HepG2 (cell line): ENCODE data around the gene FAM174B. TPM values are rescaled to one million over a fixed set of nuclear protein-coding genes. Genes with fewer than 3 reads are reported as not detected.

Experiments used
- ATAC-seq: fragments of 200-7000 bp; cut with Tn5 transposase; 3 replicates; pipeline ENCODE4 v1.9.1; 2020; ENCODE audit warnings: mild to moderate bottlenecking, moderate library complexity
- BruUV-seq: library from RNA; stranded (reverse); fragments of 400-500 nt; replicated peaks from 2 replicates; lab custom pipeline; 2021; lab: Mats Ljungman, UMichigan
- CTCF ChIA-PET: fragments of 300-600 bp; formaldehyde crosslinking; extraction: SDS; loops from one replicate; lab custom pipeline; 2021; ENCODE audit warnings: low total read pairs, inconsistent platforms, low intra/inter-chr PET ratio; lab: Yijun Ruan, JAX
- POLR2A ChIA-PET: fragments of 350-600 bp; sonication (Branson Sonifier 250); formaldehyde crosslinking; loops from one replicate; lab custom pipeline; 2020; ENCODE audit warnings: antibody characterized with exemption, inconsistent platforms; lab: Yijun Ruan, JAX
- DNase-seq: peaks from one replicate; pipeline ENCODE4 v3.0.0-alpha.2; 2015; ENCODE audit warnings: low spot score
- FAIRE-seq: peaks from 3 replicates; lab custom pipeline; 2011; peaks lifted over from hg19 to GRCh38; lab: Jason Lieb, UNC
- H2AFZ ChIP-seq: one replicate; pipeline ENCODE4 v1.6.1; 2011; ENCODE audit warnings: low read length, inconsistent platforms
- H3K27ac ChIP-seq: fragments of 300-600 bp; 3 replicates; pipeline ENCODE4 v1.8.0; 2011; ENCODE audit warnings: mixed run types, mild to moderate bottlenecking, mixed read lengths, low read length, inconsistent platforms; ENCODE audit not compliant: insufficient read depth; ENCODE audit errors: extremely low read length
- H3K27me3 ChIP-seq, 2 experiments: fragments of 200-600 bp in 1 of 2; 2 replicates in 1 of 2; 3 replicates in 1 of 2; pipeline versions ENCODE4 v1.6.0 to v1.8.0; 2011; ENCODE audit warnings: low read length in 2 of 2, mild to moderate bottlenecking in 2 of 2, moderate library complexity in 2 of 2, inconsistent platforms in 1 of 2; ENCODE audit not compliant: insufficient read depth in 2 of 2, control insufficient read depth in 1 of 2
- H3K36me3 ChIP-seq, 2 experiments: fragments of 200-600 bp in 1 of 2; replicated peaks in 1 of 2; 2 replicates in 1 of 2; 3 replicates in 1 of 2; pipeline versions ENCODE4 v1.5.1 to v1.8.0; 2011; ENCODE audit warnings: low read length in 2 of 2, inconsistent platforms in 1 of 2; ENCODE audit not compliant: insufficient read depth in 2 of 2, control insufficient read depth in 1 of 2
- H3K4me1 ChIP-seq: 2 replicates; pipeline ENCODE4 v1.5.1; 2012; ENCODE audit warnings: low read length, inconsistent platforms; ENCODE audit not compliant: insufficient read depth
- H3K4me2 ChIP-seq: 2 replicates; pipeline ENCODE4 v1.6.0; 2011; ENCODE audit warnings: low read depth, low read length, inconsistent platforms
- H3K4me3 ChIP-seq, 3 experiments: fragments of 200-600 bp in 1 of 3; sonication (generic), shearing (Covaris generic) in 1 of 3; replicated peaks in 1 of 3; 2 replicates each; pipeline ENCODE4 v1.5.1; 2011 to 2016; ENCODE audit warnings: low read length in 3 of 3, inconsistent platforms in 2 of 3, low read depth in 2 of 3, mild to moderate bottlenecking in 2 of 3, control low read depth in 1 of 3, mixed read lengths in 1 of 3; ENCODE audit not compliant: insufficient read depth in 1 of 3
- H3K79me2 ChIP-seq: one replicate; pipeline ENCODE4 v1.6.1; 2011; ENCODE audit warnings: low read length, inconsistent platforms; ENCODE audit not compliant: insufficient read depth
- H3K9ac ChIP-seq: 2 replicates; pipeline ENCODE4 v1.6.0; 2011; ENCODE audit warnings: mild to moderate bottlenecking, low read depth, low read length, inconsistent platforms; ENCODE audit not compliant: insufficient read depth
- H3K9me3 ChIP-seq: 2 replicates; pipeline ENCODE4 v1.5.1; 2012; ENCODE audit warnings: mild to moderate bottlenecking, low read length
- H4K20me1 ChIP-seq: 2 replicates; pipeline ENCODE4 v1.6.0; 2011; ENCODE audit warnings: inconsistent platforms, mild to moderate bottlenecking, low read length, moderate library complexity; ENCODE audit not compliant: insufficient read depth
- CSRNP2 ChIP-seq: sonication (generic); formaldehyde crosslinking; conservative IDR thresholded peaks from 2 replicates; pipeline ENCODE4 v1.8.0; 2022; ENCODE audit warnings: low read depth, missing genetic modification reagents
- EED ChIP-seq: sonication (generic); formaldehyde crosslinking; IDR thresholded peaks from 2 replicates; pipeline ENCODE4 v1.5.0; 2020; ENCODE audit warnings: mild to moderate bottlenecking, missing genetic modification reagents
- GATA4 ChIP-seq: sonication (generic); IDR thresholded peaks from 2 replicates; pipeline ENCODE4 v1.6.1; 2016; ENCODE audit warnings: antibody characterized with exemption, low read depth, borderline replicate concordance
- MED8 ChIP-seq: sonication (generic); formaldehyde crosslinking; IDR thresholded peaks from 2 replicates; pipeline ENCODE4 v1.8.1; 2023; ENCODE audit warnings: mild to moderate bottlenecking, missing genetic modification reagents; ENCODE audit not compliant: insufficient replicate concordance
- MEIS1 ChIP-seq: sonication (generic); formaldehyde crosslinking; IDR thresholded peaks from 2 replicates; pipeline ENCODE4 v1.9.0; 2021; ENCODE audit warnings: mild to moderate bottlenecking, missing genetic modification reagents, moderate library complexity, borderline replicate concordance
- MYNN ChIP-seq: sonication (generic); formaldehyde crosslinking; IDR thresholded peaks from 2 replicates; pipeline ENCODE4 v1.4.0; 2020; ENCODE audit warnings: mild to moderate bottlenecking, low read depth, missing genetic modification reagents
- RARG ChIP-seq: sonication (generic); formaldehyde crosslinking; IDR thresholded peaks from 2 replicates; pipeline ENCODE4 v1.4.0; 2020; ENCODE audit warnings: low read depth, mild to moderate bottlenecking, missing genetic modification reagents
- YEATS4 ChIP-seq: sonication (generic); formaldehyde crosslinking; IDR thresholded peaks from 2 replicates; pipeline ENCODE4 v1.4.0; 2020; ENCODE audit warnings: missing genetic modification reagents, borderline replicate concordance
- ZBTB37 ChIP-seq: sonication (generic); formaldehyde crosslinking; IDR thresholded peaks from 2 replicates; pipeline ENCODE4 v1.4.0; 2020; ENCODE audit warnings: mild to moderate bottlenecking, missing genetic modification reagents
- ZBTB7A ChIP-seq: sonication (generic); formaldehyde crosslinking; IDR thresholded peaks from 2 replicates; pipeline ENCODE4 v1.8.0; 2022; ENCODE audit warnings: mild to moderate bottlenecking, missing genetic modification reagents
- ZBTB8A ChIP-seq: sonication (generic); formaldehyde crosslinking; IDR thresholded peaks from 2 replicates; pipeline ENCODE4 v1.4.0; 2020; ENCODE audit warnings: mild to moderate bottlenecking, low read depth, missing genetic modification reagents, borderline replicate concordance
- ZFP37 ChIP-seq: sonication (generic); formaldehyde crosslinking; IDR thresholded peaks from 2 replicates; pipeline ENCODE4 v1.4.0; 2020; ENCODE audit warnings: missing genetic modification reagents, borderline replicate concordance
- ZKSCAN8 ChIP-seq: IDR thresholded peaks from 2 replicates; pipeline ENCODE4 v1.6.1; 2016; ENCODE audit warnings: borderline replicate concordance, missing genetic modification reagents, missing compliant biosample characterization
- ZNF598 ChIP-seq: sonication (generic); formaldehyde crosslinking; IDR thresholded peaks from 2 replicates; pipeline ENCODE4 v1.5.1; 2020; ENCODE audit warnings: mild to moderate bottlenecking, missing genetic modification reagents, borderline replicate concordance
- ZNF704 ChIP-seq: sonication (generic); formaldehyde crosslinking; IDR thresholded peaks from 2 replicates; pipeline ENCODE4 v1.8.1; 2023; ENCODE audit warnings: mild to moderate bottlenecking, inconsistent platforms, moderate library complexity, missing genetic modification reagents, borderline replicate concordance
- WGBS: methylation state at CpG from one replicate; pipeline ENCODE4 v1.1.6; 2017; ENCODE audit warnings: low lambda C conversion rate; 5-methylcytosine and 5-hydroxymethylcytosine counted together
- in situ Hi-C: cut with HindIII; loops from 2 replicates; pipeline ENCODE4 v1.10.0; 2017; ENCODE audit warnings: low pct_unique_long_range_greater_than_20kb; ENCODE audit not compliant: extremely low pct_ligation_motif_present
- intact Hi-C: fragments of 100-400 bp; cut with micrococcal nuclease; formaldehyde crosslinking; loops from one replicate; pipeline ENCODE4 v1.10.0; 2022; ENCODE audit not compliant: unreplicated experiment
- polyA plus RNA-seq, 8 experiments: library from polyadenylated mRNA; depleted of rRNA in 3 of 8; stranded (reverse) in 7 of 8; unstranded in 1 of 8; fragments of >200 nt; fragmentation: Illumina TruSeq in 4 of 8; extraction: Trizol in 4 of 8; gene quantifications; 2 replicates each; pipeline versions ENCODE4 v1.2.1 to v1.2.3, GENCODE V29; 2011 to 2016; ENCODE audit warnings: low read depth in 4 of 8, missing spikeins in 1 of 8, mixed read lengths in 1 of 8; ENCODE audit not compliant: insufficient read depth in 1 of 8
- total RNA-seq, 5 experiments: library from RNA; depleted of rRNA; stranded (reverse); fragments of >200 nt; fragmentation: Illumina TruSeq; extraction: Trizol; gene quantifications; 2 replicates each; pipeline ENCODE4 v1.2.3, GENCODE V29; 2016; ENCODE audit warnings: low read depth in 1 of 5

FAM174B gene
- total and polyA plus RNA-seq, 2 of the 13 experiments (the other 11 are each of a cell fraction or from before 2014, with no cell fraction given) = 0.90 to 2.1 TPM

DNA sequence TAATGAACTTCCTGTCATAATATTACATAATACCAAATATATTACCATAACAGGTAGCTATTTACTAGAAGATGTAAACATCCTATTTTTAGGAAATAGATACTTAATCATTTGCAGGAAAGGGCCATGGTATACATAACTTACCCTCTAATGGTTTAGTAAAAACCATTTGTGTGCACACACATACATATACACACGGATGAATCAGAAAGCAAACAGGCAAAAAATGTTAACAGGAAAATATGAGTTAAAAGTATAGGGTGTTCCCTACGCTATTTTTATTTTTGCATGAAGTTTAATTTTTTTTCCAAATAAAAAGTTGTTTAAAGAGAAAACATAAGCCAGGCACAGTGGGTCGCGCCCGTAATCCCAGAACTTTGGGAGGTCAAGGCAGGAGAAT lies 34.6 kb downstream of the FAM174B start:
- no peaks in the 10 kb centered on the region for H3K36me3 ChIP-seq
- no peak overlapping the region for H3K9ac ChIP-seq
- ATAC-seq (no peak), DNase-seq (no peak), FAIRE-seq (no peak)
- no peak overlapping the region for H3K4me3 ChIP-seq
- H2AFZ ChIP-seq = no peak overlapping the region
- no peaks in the 10 kb centered on the region for H3K9me3 ChIP-seq
- peaks cover 32% of the 10 kb centered on the region for H3K4me1 ChIP-seq
- ChIA-PET CTCF (no interaction called here), POLR2A (no interaction called here)
- intact Hi-C loops (no loop called here), in situ Hi-C loops (no loop called here)
- no peak overlapping the region for H3K27ac ChIP-seq
- WGBS = 74% methylated on average over 5 of the region's 5 CpGs
- H3K79me2 ChIP-seq = no peaks in the 10 kb centered on the region
- H3K4me2 ChIP-seq = no peak overlapping the region
- no TSS peak for BruUV-seq
- TF ChIP-seq ZBTB8A (CRISPR knock-in tag) (no peak), YEATS4 (CRISPR knock-in tag) (no peak), ZNF598 (CRISPR knock-in tag) (no peak), MYNN (CRISPR knock-in tag) (no peak), ZBTB7A (CRISPR knock-in tag) (no peak), ZBTB37 (CRISPR knock-in tag) (no peak), RARG (CRISPR knock-in tag) (no peak), EED (CRISPR knock-in tag) (no peak), CSRNP2 (no peak), ZKSCAN8 (CRISPR knock-in tag) (no peak), ZFP37 (CRISPR knock-in tag) (no peak), ZNF704 (CRISPR knock-in tag) (no peak), MEIS1 (no peak), MED8 (CRISPR knock-in tag) (no peak), GATA4 (no peak)
- no peaks in the 10 kb centered on the region; a peak in 1 of 5 replicates for H3K27me3 ChIP-seq
- no peaks in the 10 kb centered on the region for H4K20me1 ChIP-seq
